Hematopoietic multipotent progenitor cell treated with erythropoietin and hydrocortisone succinate and interleukin-3 and kit ligand, for 6 days (in vitro differentiated cells): ENCODE measurements around the gene SSB.
"Not testable (repeated sequence)": the region's sequence is repeated elsewhere in the genome, so short reads cannot be mapped to it uniquely, and the experiment has no call there.

Experiments
- DNase-seq: peaks from one replicate; pipeline ENCODE4 v3.0.0-alpha.2; 2015

Gene SSB

GRCh38 chr2:169782513-169782912, 16.2 kb upstream of the SSB start:
- no peak for DNase-seq

GRCh38 chr2:169790581-169790980, 8.1 kb upstream of the SSB start:
- no peak for DNase-seq

GRCh38 chr2:169795181-169795580, 3.5 kb upstream of the SSB start:
- no peak for DNase-seq

- no peak for DNase-seq
These were observed 2.2 kb upstream of the SSB start for GRCh38 chr2:169796441-169796840.

- DNase-seq, result no peak
These were observed 1.1 kb upstream of the SSB start for GRCh38 chr2:169797601-169798000.

- no peak for DNase-seq
These were observed 314 bp upstream of the SSB start for GRCh38 chr2:169798397-169798717.

GRCh38 chr2:169803480-169803879, 4.8 kb downstream of the SSB start:
- no peak for DNase-seq

- no peak for DNase-seq
These were observed 7.9 kb downstream of the SSB start for GRCh38 chr2:169806586-169806985.

DNA sequence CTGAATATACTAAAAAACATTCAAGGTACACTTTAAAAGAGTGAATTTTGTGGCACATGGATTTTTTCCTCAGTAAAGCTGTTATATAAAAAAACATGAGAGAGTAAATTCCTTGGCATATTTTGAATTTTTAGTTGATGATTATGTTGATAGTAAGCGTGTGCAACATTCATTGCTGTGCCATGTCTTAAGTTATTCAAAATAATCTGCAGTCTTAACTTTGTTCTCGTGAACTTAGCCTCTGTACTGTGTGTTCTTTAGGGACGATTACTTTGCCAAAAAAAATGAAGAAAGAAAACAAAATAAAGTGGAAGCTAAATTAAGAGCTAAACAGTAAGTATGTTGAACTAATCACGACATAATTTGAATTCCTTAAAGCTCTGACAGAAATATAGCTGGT, 9.6 kb downstream of the SSB start:
- no peak for DNase-seq

- DNase-seq, result no peak
These were observed 17.2 kb downstream of the SSB start for GRCh38 chr2:169815849-169816248.

- not testable (repeated sequence) for DNase-seq
These were observed 18.3 kb downstream of the SSB start for GRCh38 chr2:169816961-169817360.

GRCh38 chr2:169817369-169817768, 18.7 kb downstream of the SSB start:
- not testable (repeated sequence) for DNase-seq

GRCh38 chr2:169818241-169818640, 19.6 kb downstream of the SSB start:
- no peak for DNase-seq

GRCh38 chr2:169819106-169819505, 20.4 kb downstream of the SSB start:
- DNase-seq, result no peak

DNA sequence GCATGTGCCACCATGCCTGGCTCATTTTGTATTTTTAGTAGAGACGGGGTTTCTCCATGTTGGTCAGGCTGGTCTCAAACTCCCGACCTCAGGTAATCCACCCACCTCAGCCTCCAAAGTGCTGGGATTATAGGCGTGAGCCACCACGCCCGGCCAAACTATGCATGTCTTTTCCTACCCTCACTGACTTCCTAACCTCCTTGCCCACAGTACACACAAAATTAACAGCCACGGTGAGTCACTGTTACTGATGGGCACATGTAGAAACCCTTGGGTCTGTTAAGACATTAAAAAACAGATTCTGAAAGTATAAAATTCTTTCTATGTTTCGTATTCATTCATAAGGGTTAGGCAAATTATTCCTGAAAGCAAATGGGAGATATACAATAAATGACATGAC, 21.4 kb downstream of the SSB start:
- not testable (repeated sequence) for DNase-seq

GRCh38 chr2:169822036-169822435, 23.4 kb downstream of the SSB start:
- DNase-seq, result no peak

GRCh38 chr2:169822785-169823392, 24.2 kb downstream of the SSB start:
- DNase-seq, result no peak

DNA sequence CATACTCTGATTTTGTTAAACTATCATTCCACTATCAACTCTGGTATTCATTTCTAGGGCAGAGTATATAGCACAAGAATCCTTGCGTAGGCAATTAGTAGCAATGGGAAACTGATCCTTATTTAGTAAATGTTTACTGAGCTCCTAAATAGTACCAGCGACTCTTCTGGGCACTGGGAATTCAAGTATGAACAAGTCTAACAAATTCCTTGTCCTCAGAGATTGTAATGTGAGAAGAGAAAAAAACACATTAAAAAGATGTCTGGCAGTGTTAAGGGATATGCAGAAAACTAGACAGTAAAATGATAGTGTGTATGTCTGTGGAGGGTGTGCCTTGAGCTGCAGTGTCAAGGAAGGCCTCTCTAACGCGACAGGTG, 25.3 kb downstream of the SSB start:
- no peak for DNase-seq

DNA sequence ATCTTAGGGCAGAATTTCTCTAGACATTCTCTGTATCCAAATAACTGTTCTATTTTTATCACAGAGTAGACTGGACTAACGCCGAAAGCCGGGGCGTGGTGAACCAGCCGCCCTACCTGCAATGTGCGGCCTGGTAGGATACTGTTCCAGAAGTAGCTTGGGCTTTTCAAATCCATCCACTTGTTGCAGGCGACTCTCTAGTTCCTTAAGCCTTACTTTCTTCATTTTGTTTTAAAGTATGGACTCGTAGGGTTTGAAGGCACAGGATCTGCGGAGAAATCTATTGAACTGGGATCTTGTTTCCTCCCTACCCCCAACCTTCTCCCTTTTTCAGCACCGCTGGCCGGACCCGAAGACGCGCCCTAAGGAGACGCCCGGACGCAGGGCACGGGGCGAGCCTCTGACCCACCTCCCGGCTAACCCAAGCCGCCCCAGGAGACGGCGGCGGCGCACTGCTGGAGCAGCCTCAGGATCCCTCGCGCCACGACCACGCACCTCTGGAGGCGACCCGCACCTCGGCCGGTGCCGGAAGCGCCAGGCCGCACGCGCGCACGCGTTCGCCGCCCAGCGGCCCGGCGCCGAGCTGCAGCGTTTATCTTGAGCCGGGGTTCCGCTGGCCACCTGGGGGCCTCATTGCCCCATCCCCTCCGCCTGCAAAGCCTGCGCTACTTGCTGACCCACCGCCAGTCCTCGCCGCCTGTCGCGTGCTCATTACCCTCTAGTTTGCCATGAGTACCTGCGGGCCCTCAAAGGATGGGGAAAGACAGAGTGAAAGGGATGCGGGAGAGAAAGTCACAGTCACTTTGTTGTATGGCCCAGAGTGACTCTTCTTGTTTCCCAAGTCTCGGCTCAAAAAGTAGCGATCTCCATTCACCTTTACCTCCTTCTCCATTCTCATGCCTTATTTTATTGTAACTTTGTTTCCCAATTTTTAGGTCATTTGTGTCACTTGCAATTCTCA, 26.0 kb downstream of the SSB start, which contains the start of gene METTL5:
Gene METTL5, minus strand, starts transcription at position 533 of the 961 bp plus-strand sequence. Its CDS starts 308 bp downstream, at position 225.
- peak; percentile 90 for DNase-seq

DNA sequence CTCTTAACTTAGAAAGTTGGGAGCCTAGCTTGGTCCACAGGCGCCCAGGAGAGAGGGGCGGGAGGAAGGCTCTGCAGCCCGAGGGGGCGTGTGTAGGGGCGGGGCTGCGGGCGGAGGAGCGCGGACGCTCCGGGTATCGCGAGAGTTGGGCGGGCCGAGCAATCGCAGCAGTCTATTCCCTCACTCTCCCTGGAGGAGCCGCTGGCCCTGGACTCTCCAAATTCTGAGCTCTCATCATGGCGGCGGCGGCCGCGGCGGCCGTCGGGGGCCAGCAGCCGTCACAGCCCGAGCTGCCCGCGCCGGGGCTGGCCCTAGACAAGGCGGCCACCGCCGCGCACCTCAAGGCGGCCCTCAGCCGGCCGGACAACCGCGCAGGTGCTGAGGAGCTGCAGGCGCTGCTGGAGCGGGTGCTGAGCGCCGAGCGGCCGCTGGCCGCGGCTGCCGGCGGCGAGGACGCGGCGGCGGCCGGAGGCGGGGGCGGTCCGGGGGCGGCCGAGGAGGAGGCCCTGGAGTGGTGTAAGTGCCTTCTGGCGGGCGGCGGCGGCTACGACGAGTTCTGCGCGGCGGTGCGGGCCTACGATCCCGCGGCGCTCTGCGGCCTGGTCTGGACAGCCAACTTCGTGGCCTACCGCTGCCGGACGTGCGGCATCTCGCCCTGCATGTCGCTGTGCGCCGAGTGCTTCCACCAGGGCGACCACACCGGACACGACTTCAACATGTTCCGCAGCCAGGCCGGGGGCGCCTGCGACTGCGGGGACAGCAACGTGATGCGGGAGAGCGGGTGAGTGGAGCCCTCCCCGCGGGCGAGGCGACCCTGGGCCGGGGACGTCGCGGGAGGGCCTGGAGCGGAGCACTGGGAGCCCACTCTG, 28.8 kb downstream of the SSB start, which contains the start of gene UBR3:
Gene UBR3, plus strand, starts transcription at position 183 of the 869 bp plus-strand sequence. Its CDS starts 54 bp downstream, at position 237.
- peak; percentile 95 for DNase-seq

GRCh38 chr2:169828141-169828811, 29.6 kb downstream of the SSB start:
- peak; percentile 83 for DNase-seq

DNA sequence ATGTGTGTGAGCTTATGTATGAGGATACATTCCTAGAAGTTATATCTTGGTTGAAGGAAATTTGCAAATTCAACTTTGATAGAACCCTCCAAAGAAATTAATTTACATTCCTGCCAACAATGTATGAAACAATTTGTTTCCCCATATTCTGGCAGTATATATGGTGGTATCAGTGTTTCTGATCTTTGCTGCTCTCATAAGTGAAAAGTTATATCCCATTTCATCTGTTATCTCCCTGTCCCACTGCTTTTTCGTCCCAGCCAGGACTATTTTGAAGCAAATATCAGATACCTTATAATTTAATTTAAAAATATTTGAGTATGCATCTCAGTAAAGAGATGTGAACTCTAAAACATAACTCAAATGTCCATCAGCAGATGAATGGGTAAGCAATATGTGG, 35.7 kb downstream of the SSB start:
- peak; percentile 39 for DNase-seq
